Coronary artery (tissue), 2 donors: ENCODE measurements around the gene SYTL1.

Source experiments
- DNase-seq: peaks from one replicate; pipeline ENCODE4 v3.0.0-alpha.2; 2017; ENCODE audit warnings: low spot score
- H3K27ac ChIP-seq, 2 donors: fragments of 200-600 bp; sonication (generic); one replicate each; pipeline ENCODE4 v1.5.1; 2016 to 2019
- H3K4me3 ChIP-seq: fragments of 200-600 bp; sonication (generic); 2 replicates; pipeline ENCODE4 v1.5.1; 2016; ENCODE audit warnings: mild to moderate bottlenecking, moderate library complexity
- TF ChIP-seq, protein P1 (sequence below): fragments of 200-600 bp; sonication (generic); IDR thresholded peaks from one replicate; pipeline ENCODE4 v1.5.1; 2019; ENCODE audit warnings: antibody characterized with exemption

The SYTL1 gene

DNA sequence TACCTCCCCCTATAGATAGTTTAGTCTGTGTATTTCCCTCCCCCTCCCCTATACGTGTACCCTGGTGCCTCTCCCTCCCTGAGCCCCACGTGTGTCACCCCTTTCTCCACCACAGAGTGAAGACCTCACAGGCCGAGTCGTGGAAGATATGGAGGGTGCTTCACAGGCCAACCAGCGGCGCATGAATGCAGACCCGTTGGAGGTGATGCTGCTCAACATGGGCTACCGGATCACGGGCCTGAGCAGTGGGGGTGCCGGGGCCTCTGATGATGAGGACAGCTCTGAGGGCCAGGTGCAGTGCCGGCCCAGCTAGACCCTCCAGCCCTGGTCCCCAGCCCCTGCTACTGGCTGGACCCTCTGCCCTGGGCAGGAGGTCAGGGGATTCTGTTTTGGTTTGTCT is 35.8 kb upstream of the SYTL1 start:
- no peak overlapping the region for H3K27ac ChIP-seq
- TF ChIP-seq, protein P1, sequence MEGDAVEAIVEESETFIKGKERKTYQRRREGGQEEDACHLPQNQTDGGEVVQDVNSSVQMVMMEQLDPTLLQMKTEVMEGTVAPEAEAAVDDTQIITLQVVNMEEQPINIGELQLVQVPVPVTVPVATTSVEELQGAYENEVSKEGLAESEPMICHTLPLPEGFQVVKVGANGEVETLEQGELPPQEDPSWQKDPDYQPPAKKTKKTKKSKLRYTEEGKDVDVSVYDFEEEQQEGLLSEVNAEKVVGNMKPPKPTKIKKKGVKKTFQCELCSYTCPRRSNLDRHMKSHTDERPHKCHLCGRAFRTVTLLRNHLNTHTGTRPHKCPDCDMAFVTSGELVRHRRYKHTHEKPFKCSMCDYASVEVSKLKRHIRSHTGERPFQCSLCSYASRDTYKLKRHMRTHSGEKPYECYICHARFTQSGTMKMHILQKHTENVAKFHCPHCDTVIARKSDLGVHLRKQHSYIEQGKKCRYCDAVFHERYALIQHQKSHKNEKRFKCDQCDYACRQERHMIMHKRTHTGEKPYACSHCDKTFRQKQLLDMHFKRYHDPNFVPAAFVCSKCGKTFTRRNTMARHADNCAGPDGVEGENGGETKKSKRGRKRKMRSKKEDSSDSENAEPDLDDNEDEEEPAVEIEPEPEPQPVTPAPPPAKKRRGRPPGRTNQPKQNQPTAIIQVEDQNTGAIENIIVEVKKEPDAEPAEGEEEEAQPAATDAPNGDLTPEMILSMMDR, result no peak
- H3K4me3 ChIP-seq, result no peak overlapping the region
- DNase-seq, result no peak

DNA sequence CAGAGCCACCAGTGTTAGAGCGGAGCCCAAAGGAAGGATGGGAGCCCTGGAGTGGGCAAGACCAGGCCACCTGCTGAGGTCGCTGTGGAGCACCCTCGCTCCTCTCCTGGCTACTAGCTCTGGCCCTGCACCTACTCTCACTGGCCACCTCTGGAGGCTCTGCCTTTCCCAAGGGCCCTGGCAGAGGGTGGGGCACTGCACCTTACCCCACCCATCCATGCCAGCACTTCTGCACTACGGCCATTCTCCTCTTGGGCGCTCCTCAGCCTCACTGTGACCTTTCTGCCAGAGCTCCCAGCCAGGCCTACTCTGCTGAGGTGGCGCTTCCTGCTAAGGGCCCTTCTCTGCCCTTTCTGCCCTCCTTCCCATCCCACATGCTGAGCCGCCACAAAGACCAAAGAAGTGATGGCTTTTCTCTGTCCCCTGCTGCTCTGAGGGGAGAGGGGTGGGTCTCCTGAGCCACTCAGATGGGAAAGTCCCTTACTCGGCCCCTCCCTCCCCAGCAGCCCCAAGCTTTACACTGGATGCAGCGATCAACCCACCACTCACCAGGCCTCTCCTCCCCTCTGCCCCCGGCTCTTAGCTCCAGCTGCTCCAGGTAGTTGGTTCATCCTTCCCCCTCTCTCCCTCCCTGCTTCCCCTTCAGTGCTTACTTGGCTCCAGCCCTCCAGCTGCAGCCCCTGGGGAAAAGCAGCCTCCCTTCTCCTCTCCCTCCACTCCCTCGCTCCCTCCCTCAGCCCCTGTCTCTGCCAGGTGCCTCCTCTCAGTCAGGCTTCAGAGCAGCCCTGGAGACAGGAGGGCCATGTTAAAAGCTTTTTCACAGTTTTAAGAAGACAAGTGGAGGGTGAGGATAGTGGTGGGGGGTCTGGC is 34.7 kb upstream of the SYTL1 start:
- TF ChIP-seq, protein P1, result no peak
- no peak for DNase-seq
- H3K27ac ChIP-seq, result no peak overlapping the region

DNA sequence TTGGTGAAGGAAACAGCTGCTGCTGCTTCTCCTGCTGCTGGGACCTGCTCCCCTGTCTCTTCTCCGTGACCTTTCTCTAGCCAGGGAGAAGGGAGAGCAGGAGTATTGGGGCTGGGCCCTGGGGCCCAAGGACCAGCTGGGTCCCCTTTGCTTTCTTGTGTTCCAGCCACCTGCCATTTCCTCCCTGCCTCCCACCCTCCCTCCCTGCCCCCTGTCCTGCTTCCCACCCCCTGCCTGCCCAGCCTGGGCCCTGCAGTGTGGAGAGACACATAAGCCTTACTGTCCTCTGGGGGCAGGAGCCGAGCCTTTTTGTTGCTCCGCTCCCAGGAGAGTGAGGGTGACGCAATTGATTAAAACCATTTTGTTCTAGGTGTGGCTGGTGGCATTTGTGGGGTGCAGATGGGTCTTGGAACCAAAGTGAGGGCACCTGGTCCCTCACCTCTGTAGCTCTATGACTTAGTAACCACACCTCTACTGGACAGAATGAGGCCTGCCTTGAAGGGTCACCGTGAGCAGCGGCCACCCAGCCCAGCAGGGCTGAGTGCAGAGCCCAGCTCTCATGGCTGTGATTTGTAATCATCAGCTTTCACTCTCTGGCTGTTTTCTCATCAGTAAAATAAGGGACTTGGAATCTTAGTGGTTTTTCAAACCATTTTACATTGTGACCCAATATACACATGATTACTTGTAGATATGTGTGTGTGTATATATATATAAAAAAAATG is 33.8 kb upstream of the SYTL1 start:
- no peak overlapping the region for H3K27ac ChIP-seq
- no peak overlapping the region for H3K4me3 ChIP-seq
- TF ChIP-seq, protein P1, result no peak
- DNase-seq, result no peak

More for the DNA sequence above, 34.7 kb upstream of the SYTL1 start:
- H3K4me3 ChIP-seq, result no peak overlapping the region

DNA sequence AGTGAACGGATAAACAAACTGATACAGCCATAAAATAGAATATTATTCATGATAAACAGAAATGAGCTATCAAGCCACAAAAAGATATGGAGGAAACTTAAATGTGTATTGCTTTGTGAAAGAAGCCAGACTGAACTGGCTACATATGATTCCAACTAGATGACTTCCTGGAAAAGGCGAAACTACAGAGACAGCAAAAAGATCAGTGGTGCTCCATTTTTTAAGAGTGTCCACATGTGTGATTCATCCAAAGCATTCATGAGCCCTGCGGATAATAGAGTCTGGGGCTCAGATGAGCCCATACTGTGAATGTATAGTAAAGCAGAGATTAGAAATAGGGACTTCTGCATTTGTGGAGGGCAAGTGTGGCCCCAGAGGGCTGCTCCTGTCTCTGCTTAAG is 27.7 kb upstream of the SYTL1 start:
- TF ChIP-seq, protein P1, result no peak
- no peak overlapping the region for H3K27ac ChIP-seq
- no peak for DNase-seq
- H3K4me3 ChIP-seq, result no peak overlapping the region

DNA sequence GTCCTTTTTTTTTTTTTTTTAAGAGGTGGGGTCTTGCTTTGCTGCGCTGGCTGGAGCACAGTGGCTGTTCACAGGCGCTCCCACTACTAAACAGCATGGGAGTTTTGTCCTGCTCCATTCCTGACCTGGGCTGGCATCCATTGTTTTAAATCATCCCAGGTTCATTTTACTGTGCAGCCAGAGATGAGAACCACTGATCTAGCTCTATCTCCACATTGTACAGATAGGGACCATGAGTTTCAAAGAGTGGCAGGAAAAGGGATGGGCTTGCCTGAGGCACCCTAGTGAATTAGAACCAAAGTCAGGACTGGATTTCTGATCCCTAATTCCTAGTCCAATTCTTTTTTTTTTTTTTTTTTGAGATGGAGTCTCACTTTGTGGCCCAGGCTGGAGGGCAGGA is 27.1 kb upstream of the SYTL1 start:
- no peak overlapping the region for H3K27ac ChIP-seq
- H3K4me3 ChIP-seq, result no peak overlapping the region
- no peak for DNase-seq
- TF ChIP-seq, protein P1, result no peak

DNA sequence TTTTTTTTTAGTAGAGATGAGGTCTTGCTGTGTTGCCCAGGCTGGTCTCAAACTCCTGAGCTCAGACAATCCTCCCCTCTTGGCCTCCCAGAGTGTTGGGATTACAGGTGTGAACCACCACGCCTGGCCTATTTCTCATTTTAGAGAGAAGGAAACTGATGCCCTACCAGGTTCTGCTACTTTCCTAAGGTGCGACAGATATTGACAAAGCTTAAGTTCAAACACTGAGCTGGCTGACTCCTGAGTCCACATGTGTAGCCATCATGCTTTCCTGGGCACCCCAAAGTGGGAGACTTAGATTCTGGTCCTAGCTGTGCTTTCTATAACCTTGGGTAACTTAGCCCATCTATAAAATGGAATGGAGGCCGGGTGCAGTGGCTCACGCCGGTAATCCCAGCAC is 25.0 kb upstream of the SYTL1 start:
- no peak overlapping the region for H3K27ac ChIP-seq

More for the DNA sequence above, 25.0 kb upstream of the SYTL1 start:
- H3K4me3 ChIP-seq, result no peak overlapping the region
- DNase-seq, result no peak
- TF ChIP-seq, protein P1, result no peak
